K562 (cell line): ENCODE data around the gene NUP43. TPM values are rescaled to one million over a fixed set of nuclear protein-coding genes. Genes with fewer than 3 reads are reported as not detected.
A peak's percentile ranks its signal among the peaks of the same experiment; 100 is the strongest.

Experiments
- ATF7 ChIP-seq: fragments of 450-650 bp; IDR thresholded peaks from 2 replicates; pipeline ENCODE4 v1.7.1; 2014; ENCODE audit warnings: mild to moderate bottlenecking, moderate library complexity
- ERF ChIP-seq: fragments of 450-650 bp; formaldehyde crosslinking; IDR thresholded peaks from 2 replicates; pipeline ENCODE4 v1.4.0; 2020; ENCODE audit warnings: mild to moderate bottlenecking, mixed read lengths
- FOSL1 ChIP-seq: fragments of 200-800 bp; sonication (Bioruptor generic); conservative IDR thresholded peaks from 2 replicates; pipeline ENCODE4 v1.6.1; 2016; ENCODE audit warnings: missing genetic modification characterization, missing compliant biosample characterization
- ILK ChIP-seq: fragments of 450-650 bp; IDR thresholded peaks from 2 replicates; pipeline ENCODE4 v1.6.1; 2016; ENCODE audit warnings: missing genetic modification characterization, low read depth, mild to moderate bottlenecking, missing compliant biosample characterization, moderate library complexity, borderline replicate concordance
- NUFIP1 ChIP-seq: fragments of 450-650 bp; IDR thresholded peaks from 2 replicates; pipeline ENCODE4 v1.6.1; 2018; ENCODE audit not compliant: partially characterized antibody
- PCBP1 ChIP-seq: fragments of 200-400 bp; formaldehyde crosslinking; IDR thresholded peaks from 2 replicates; pipeline ENCODE4 v1.6.1; 2018; ENCODE audit warnings: mild to moderate bottlenecking, low read depth, low read length; ENCODE audit not compliant: poor library complexity, severe bottlenecking
- PHB ChIP-seq: fragments of 250-450 bp; sonication (Bioruptor Pico); IDR thresholded peaks from 2 replicates; pipeline ENCODE4 v1.5.0; 2021
- PHF8 ChIP-seq: fragments of 200-600 bp; sonication (generic); IDR thresholded peaks from 2 replicates; pipeline ENCODE4 v1.6.1; 2012; ENCODE audit warnings: mixed run types, mild to moderate bottlenecking, inconsistent platforms, low read length, moderate library complexity, borderline replicate concordance
- PML ChIP-seq: IDR thresholded peaks from 2 replicates; pipeline ENCODE4 v1.6.1; 2012; ENCODE audit warnings: low read length, inconsistent platforms
- PURB ChIP-seq: sonication (generic); formaldehyde crosslinking; IDR thresholded peaks from 2 replicates; pipeline ENCODE4 v1.9.0; 2021; ENCODE audit warnings: low read depth, mild to moderate bottlenecking, missing genetic modification reagents
- TARDBP ChIP-seq: fragments of 450-650 bp; IDR thresholded peaks from 2 replicates; pipeline ENCODE4 v1.6.1; 2016
- XRCC3 ChIP-seq: fragments of 450-650 bp; IDR thresholded peaks from 2 replicates; pipeline ENCODE4 v1.6.1; 2017; ENCODE audit warnings: mild to moderate bottlenecking, moderate library complexity
- ZNF384 ChIP-seq: IDR thresholded peaks from 2 replicates; pipeline ENCODE4 v1.6.1; 2012; ENCODE audit warnings: low read depth, low read length, improper control_type of control experiment
- ZNF644 ChIP-seq: fragments of 200-800 bp; sonication (Bioruptor generic); IDR thresholded peaks from 2 replicates; pipeline ENCODE4 v1.6.1; 2016; ENCODE audit warnings: low read depth, missing genetic modification characterization, missing compliant biosample characterization
- ZNF785 ChIP-seq: fragments of 250-450 bp; sonication (Bioruptor Pico); IDR thresholded peaks from 2 replicates; pipeline ENCODE4 v1.4.0; 2020; ENCODE audit warnings: mild to moderate bottlenecking
- ZNF830 ChIP-seq: fragments of 250-450 bp; sonication (Bioruptor Pico); IDR thresholded peaks from 2 replicates; pipeline ENCODE4 v1.5.0; 2021; ENCODE audit warnings: mild to moderate bottlenecking
- polyA plus RNA-seq, 8 experiments: library from polyadenylated mRNA; depleted of rRNA in 4 of 8; stranded (reverse) in 5 of 8; unstranded in 3 of 8; fragments of >200 nt; fragmentation: Nextera tagmentation in 2 of 8; fragmentation: Illumina TruSeq in 1 of 8; extraction: Ambion mirVana in 2 of 8; extraction: Trizol in 1 of 8; gene quantifications; 2 replicates each; pipeline versions ENCODE4 v1.2.1 to v1.2.3, GENCODE V29; 2011 to 2014; ENCODE audit warnings: inconsistent platforms in 1 of 8, missing spikeins in 1 of 8
- total RNA-seq, 7 experiments: library from RNA; depleted of rRNA in 6 of 7; stranded (reverse); fragments of >200 nt in 6 of 7; fragmentation: Illumina TruSeq in 2 of 7; extraction: Trizol in 2 of 7; gene quantifications; 2 replicates each; pipeline versions ENCODE4 v1.2.1 to v1.2.3, GENCODE V29; 2011 to 2021; ENCODE audit warnings: low replicate concordance in 1 of 7
- TF ChIP-seq, protein P1 (sequence below), 2 experiments: fragments of 450-650 bp; IDR thresholded peaks; 2 replicates each; pipeline ENCODE4 v1.6.1; 2016; ENCODE audit warnings: mild to moderate bottlenecking in 2 of 2, borderline replicate concordance in 1 of 2, low read depth in 1 of 2, moderate library complexity in 1 of 2
- TF ChIP-seq, protein P2 (sequence below): sonication (generic); formaldehyde crosslinking; IDR thresholded peaks from 2 replicates; pipeline ENCODE4 v1.8.0; 2023; ENCODE audit warnings: mild to moderate bottlenecking, missing genetic modification reagents

The NUP43 gene
- total and polyA plus RNA-seq, 9 of the 15 experiments (the other 6 are each of a cell fraction or from before 2014, with no cell fraction given) = 28.9 to 136 (median 67.4) TPM

DNA sequence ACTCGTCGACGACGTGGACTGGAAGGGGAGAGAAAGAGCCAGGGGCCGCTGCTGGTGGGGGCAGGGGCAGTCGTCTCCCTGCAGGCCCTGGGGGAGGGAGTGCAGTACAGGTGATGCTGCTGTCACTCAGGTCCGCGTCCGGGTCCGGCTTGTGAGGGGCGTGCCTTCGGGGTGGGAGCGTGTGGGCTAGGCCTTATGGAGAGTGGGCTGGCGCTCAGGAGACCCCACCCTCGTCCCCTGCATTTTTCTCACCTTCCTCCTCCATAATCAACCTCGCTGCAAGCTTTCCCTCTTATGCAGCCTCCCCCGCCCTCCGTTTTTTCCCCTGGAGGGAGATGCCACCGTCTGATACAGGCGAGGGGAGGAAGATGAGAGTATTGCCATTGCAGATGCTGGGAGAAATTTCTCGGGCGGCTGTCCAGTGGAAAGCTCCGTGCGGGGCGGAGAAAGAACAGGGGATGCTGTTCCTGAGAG, 3.8 kb upstream of the NUP43 start (continued):
- TF ChIP-seq, protein P1, sequence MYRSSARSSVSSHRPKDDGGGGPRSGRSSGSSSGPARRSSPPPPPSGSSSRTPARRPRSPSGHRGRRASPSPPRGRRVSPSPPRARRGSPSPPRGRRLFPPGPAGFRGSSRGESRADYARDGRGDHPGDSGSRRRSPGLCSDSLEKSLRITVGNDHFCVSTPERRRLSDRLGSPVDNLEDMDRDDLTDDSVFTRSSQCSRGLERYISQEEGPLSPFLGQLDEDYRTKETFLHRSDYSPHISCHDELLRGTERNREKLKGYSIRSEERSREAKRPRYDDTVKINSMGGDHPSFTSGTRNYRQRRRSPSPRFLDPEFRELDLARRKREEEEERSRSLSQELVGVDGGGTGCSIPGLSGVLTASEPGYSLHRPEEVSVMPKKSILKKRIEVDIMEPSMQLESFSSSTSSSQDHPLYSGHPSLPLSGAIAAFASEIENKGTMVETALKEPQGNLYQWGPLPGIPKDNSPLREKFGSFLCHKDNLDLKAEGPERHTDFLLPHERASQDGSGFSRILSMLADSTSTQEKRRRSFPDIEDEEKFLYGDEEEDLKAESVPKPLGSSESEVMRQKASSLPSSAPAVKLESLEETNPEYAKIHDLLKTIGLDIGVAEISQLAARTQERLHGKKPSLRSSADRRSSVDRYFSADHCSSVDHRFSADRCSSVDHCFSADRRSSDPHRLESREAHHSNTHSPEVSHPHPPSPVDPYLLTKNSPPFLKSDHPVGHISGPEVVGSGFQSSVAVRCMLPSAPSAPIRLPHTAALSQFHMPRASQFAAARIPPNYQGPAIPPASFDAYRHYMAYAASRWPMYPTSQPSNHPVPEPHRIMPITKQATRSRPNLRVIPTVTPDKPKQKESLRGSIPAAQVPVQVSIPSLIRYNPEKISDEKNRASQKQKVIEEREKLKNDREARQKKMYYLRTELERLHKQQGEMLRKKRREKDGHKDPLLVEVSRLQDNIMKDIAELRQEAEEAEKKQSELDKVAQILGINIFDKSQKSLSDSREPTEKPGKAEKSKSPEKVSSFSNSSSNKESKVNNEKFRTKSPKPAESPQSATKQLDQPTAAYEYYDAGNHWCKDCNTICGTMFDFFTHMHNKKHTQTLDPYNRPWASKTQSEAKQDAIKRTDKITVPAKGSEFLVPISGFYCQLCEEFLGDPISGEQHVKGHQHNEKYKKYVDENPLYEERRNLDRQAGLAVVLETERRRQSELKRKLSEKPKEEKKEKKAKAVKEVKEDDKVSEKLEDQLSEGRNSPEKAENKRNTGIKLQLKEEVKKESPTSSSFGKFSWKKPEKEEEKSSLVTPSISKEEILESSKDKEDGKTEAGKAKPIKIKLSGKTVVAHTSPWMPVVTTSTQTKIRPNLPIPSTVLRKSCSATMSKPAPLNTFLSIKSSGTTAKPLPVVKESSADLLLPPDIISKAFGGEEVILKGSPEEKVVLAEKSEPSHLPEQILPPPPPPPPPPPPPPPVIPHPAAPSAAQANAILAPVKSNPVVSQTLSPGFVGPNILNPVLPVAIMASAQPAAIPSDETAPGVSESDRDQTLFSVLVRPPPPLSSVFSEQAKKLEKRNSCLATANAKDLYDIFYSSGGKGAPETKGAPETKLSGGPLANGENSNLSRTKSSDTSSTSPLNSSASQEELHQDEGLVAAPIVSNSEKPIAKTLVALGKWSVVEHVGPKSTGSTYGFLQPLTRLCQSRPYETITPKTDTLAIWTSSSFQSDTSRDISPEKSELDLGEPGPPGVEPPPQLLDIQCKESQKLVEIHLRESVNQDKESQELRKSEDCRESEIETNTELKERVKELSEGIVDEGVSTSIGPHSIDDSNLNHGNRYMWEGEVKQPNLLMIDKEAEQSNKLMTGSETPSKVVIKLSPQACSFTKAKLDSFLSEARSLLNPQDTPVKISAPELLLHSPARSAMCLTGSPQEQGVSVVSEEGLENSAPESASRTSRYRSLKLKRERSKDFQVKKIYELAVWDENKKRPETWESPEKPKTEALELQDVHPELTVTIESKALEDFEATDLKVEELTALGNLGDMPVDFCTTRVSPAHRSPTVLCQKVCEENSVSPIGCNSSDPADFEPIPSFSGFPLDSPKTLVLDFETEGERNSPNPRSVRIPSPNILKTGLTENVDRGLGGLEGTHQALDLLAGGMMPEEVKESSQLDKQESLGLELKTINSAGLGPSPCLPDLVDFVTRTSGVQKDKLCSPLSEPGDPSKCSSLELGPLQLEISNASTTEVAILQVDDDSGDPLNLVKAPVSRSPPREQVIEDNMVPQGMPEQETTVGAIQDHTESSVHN (IDR thresholded peaks at IDR 0.05; ENCODE audit: borderline replicate concordance in 1 of 2, low read depth in 1 of 2) = no peak
- no peak for TF ChIP-seq ERF (CRISPR knock-in tag)
- peak; percentile 36; the same call in 1 of the 2 replicates for TF ChIP-seq ZNF384
- TF ChIP-seq XRCC3 = no peak
- no peak for TF ChIP-seq ZNF644
- TF ChIP-seq TARDBP = no peak
- TF ChIP-seq ZNF830 (CRISPR knock-in tag) = 0 out of 2 replicates have a peak, but pooled peaks have one; percentile 33
- no peak for TF ChIP-seq ZNF785
- TF ChIP-seq FOSL1 (tag) = no peak
- TF ChIP-seq PHB (CRISPR knock-in tag) = no peak
- TF ChIP-seq PHF8 = no peak
- TF ChIP-seq PURB (CRISPR knock-in tag) = no peak
- TF ChIP-seq PML = no peak
- TF ChIP-seq PCBP1 = no peak
- no peak for TF ChIP-seq NUFIP1
- peak; percentile 49; the same call in 1 of the 2 replicates for TF ChIP-seq ATF7
- TF ChIP-seq, protein P2, sequence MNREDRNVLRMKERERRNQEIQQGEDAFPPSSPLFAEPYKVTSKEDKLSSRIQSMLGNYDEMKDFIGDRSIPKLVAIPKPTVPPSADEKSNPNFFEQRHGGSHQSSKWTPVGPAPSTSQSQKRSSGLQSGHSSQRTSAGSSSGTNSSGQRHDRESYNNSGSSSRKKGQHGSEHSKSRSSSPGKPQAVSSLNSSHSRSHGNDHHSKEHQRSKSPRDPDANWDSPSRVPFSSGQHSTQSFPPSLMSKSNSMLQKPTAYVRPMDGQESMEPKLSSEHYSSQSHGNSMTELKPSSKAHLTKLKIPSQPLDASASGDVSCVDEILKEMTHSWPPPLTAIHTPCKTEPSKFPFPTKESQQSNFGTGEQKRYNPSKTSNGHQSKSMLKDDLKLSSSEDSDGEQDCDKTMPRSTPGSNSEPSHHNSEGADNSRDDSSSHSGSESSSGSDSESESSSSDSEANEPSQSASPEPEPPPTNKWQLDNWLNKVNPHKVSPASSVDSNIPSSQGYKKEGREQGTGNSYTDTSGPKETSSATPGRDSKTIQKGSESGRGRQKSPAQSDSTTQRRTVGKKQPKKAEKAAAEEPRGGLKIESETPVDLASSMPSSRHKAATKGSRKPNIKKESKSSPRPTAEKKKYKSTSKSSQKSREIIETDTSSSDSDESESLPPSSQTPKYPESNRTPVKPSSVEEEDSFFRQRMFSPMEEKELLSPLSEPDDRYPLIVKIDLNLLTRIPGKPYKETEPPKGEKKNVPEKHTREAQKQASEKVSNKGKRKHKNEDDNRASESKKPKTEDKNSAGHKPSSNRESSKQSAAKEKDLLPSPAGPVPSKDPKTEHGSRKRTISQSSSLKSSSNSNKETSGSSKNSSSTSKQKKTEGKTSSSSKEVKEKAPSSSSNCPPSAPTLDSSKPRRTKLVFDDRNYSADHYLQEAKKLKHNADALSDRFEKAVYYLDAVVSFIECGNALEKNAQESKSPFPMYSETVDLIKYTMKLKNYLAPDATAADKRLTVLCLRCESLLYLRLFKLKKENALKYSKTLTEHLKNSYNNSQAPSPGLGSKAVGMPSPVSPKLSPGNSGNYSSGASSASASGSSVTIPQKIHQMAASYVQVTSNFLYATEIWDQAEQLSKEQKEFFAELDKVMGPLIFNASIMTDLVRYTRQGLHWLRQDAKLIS = peak; percentile 89; the same call in 1 of the 2 replicates
- no peak for TF ChIP-seq ILK
